A549 (cell line): ENCODE data around the gene DYRK1A. TPM values are rescaled to one million over a fixed set of nuclear protein-coding genes. Genes with fewer than 3 reads are reported as not detected.
A peak's percentile ranks its signal among the peaks of the same experiment; 100 is the strongest.

ENCODE experiments used
- ATAC-seq, 2 experiments: fragments of 200-7000 bp in 1 of 2; fragments of >200 bp in 1 of 2; cut with Nextera tagmentation in 1 of 2; cut with Tn5 transposase in 1 of 2; 3 replicates each; pipeline versions ENCODE4 v1.8.0 to v1.9.1; 2018 to 2020; ENCODE audit warnings: mild to moderate bottlenecking in 1 of 2, moderate library complexity in 1 of 2
- CTCF ChIA-PET: fragments of 300-600 bp; sonication (Branson Sonifier 250); formaldehyde crosslinking; extraction: SDS; loops from one replicate; lab custom pipeline; 2021; ENCODE audit warnings: antibody characterized with exemption, inconsistent platforms; lab: Yijun Ruan, JAX
- POLR2A ChIA-PET: fragments of 350-600 bp; formaldehyde crosslinking; extraction: SDS; loops from one replicate; lab custom pipeline; 2021; ENCODE audit warnings: antibody characterized with exemption, inconsistent platforms; lab: Yijun Ruan, JAX
- DNase-seq, 2 experiments: peaks; one replicate each; pipeline versions ENCODE4 v3.0.0 to v3.0.0-alpha.2; 2011 to 2016; ENCODE audit warnings: low read depth in 1 of 2, low spot score in 1 of 2
- FAIRE-seq: peaks from 2 replicates; lab custom pipeline; 2011; peaks lifted over from hg19 to GRCh38; lab: Jason Lieb, UNC
- H3K27ac ChIP-seq, 2 experiments: fragments of >200 bp; sonication (Bioruptor Twin); formaldehyde crosslinking; 3 replicates each; pipeline ENCODE4 v1.5.1; 2016 to 2017
- H3K4me1 ChIP-seq: fragments of >200 bp; sonication (Bioruptor Twin); formaldehyde crosslinking; 3 replicates; pipeline ENCODE4 v1.6.1; 2016
- H3K4me2 ChIP-seq: fragments of >200 bp; sonication (Bioruptor Twin); formaldehyde crosslinking; 3 replicates; pipeline ENCODE4 v1.6.1; 2016
- H3K4me3 ChIP-seq: fragments of >200 bp; sonication (Bioruptor Twin); formaldehyde crosslinking; 3 replicates; pipeline ENCODE4 v1.5.1; 2016
- H3K9me3 ChIP-seq: fragments of >200 bp; sonication (Bioruptor Twin); formaldehyde crosslinking; 3 replicates; pipeline ENCODE4 v1.6.1; 2016
- BHLHE40 ChIP-seq: IDR thresholded peaks from 2 replicates; pipeline ENCODE4 v1.6.1; 2012; ENCODE audit warnings: low read depth, low read length, inconsistent platforms
- CBX8 ChIP-seq: fragments of 200-600 bp; sonication (generic); IDR thresholded peaks from 2 replicates; pipeline ENCODE4 v1.6.1; 2016
- CHD2 ChIP-seq: fragments of 150-350 bp; IDR thresholded peaks from 2 replicates; pipeline ENCODE4 v1.6.1; 2014; ENCODE audit warnings: low read length; ENCODE audit not compliant: partially characterized antibody
- ELK1 ChIP-seq: fragments of 150-350 bp; IDR thresholded peaks from 2 replicates; pipeline ENCODE4 v1.6.1; 2014; ENCODE audit warnings: low read depth, mild to moderate bottlenecking, low read length
- EP300 ChIP-seq, 2 experiments: fragments of >200 bp; sonication (Bioruptor Twin); formaldehyde crosslinking; IDR thresholded peaks; 2 replicates in 1 of 2; 3 replicates in 1 of 2; pipeline ENCODE4 v1.6.1; 2016 to 2017
- ESRRA ChIP-seq: fragments of 150-350 bp; IDR thresholded peaks from 2 replicates; pipeline ENCODE4 v1.6.1; 2014; ENCODE audit warnings: mild to moderate bottlenecking, low read length, borderline replicate concordance
- FOSB ChIP-seq: fragments of 250-450 bp; sonication (Bioruptor Pico); IDR thresholded peaks from 2 replicates; pipeline ENCODE4 v1.5.0; 2020; ENCODE audit warnings: mild to moderate bottlenecking, moderate library complexity
- FOSL2 ChIP-seq, 2 experiments: fragments of 450-650 bp in 1 of 2; fragments of >200 bp in 1 of 2; sonication (Bioruptor Twin) in 1 of 2; formaldehyde crosslinking; IDR thresholded peaks; 2 replicates each; pipeline versions ENCODE4 v1.5.0 to v1.6.1; 2016 to 2020; ENCODE audit warnings: mild to moderate bottlenecking in 1 of 2, moderate library complexity in 1 of 2
- GATA3 ChIP-seq: IDR thresholded peaks from 2 replicates; pipeline ENCODE4 v1.6.1; 2012; ENCODE audit warnings: borderline replicate concordance
- HEYL ChIP-seq: fragments of 250-450 bp; sonication (Bioruptor Pico); IDR thresholded peaks from 2 replicates; pipeline ENCODE4 v1.8.0; 2021; ENCODE audit warnings: mild to moderate bottlenecking, moderate library complexity
- HOXB13 ChIP-seq: fragments of 250-450 bp; sonication (Bioruptor Pico); IDR thresholded peaks from 2 replicates; pipeline ENCODE4 v1.5.0; 2020; ENCODE audit warnings: low read depth, mild to moderate bottlenecking, moderate library complexity
- MAX ChIP-seq: IDR thresholded peaks from 2 replicates; pipeline ENCODE4 v1.6.1; 2012
- MAZ ChIP-seq: fragments of 150-350 bp; IDR thresholded peaks from 2 replicates; pipeline ENCODE4 v1.6.1; 2014; ENCODE audit warnings: antibody characterized with exemption, low read depth, low read length, borderline replicate concordance
- MYC ChIP-seq: IDR thresholded peaks from 2 replicates; pipeline ENCODE4 v1.6.1; 2012; ENCODE audit warnings: mild to moderate bottlenecking, inconsistent platforms, low read length, improper control_type of control experiment, borderline replicate concordance
- POLR2AphosphoS2 ChIP-seq: conservative IDR thresholded peaks from 2 replicates; pipeline ENCODE4 v1.6.1; 2012; ENCODE audit warnings: low read length, improper control_type of control experiment, inconsistent platforms
- REST ChIP-seq: fragments of 200-600 bp; sonication (generic); IDR thresholded peaks from 2 replicates; pipeline ENCODE4 v1.6.1; 2016; ENCODE audit warnings: antibody characterized with exemption, mild to moderate bottlenecking, moderate library complexity
- SREBF2 ChIP-seq: fragments of 450-650 bp; IDR thresholded peaks from 2 replicates; pipeline ENCODE4 v1.6.1; 2014; ENCODE audit warnings: mild to moderate bottlenecking, moderate library complexity
- USF2 ChIP-seq: fragments of 450-650 bp; IDR thresholded peaks from 2 replicates; pipeline ENCODE4 v1.6.1; 2014; ENCODE audit warnings: antibody characterized with exemption
- ZC3H11A ChIP-seq: fragments of 450-650 bp; IDR thresholded peaks from 2 replicates; pipeline ENCODE4 v1.6.1; 2014; ENCODE audit warnings: antibody characterized with exemption, mild to moderate bottlenecking
- ZFP36 ChIP-seq: fragments of 450-650 bp; IDR thresholded peaks from 2 replicates; pipeline ENCODE4 v1.6.1; 2014; ENCODE audit warnings: borderline replicate concordance; ENCODE audit not compliant: partially characterized antibody
- ZSCAN20 ChIP-seq: fragments of 250-450 bp; sonication (Bioruptor Pico); IDR thresholded peaks from 2 replicates; pipeline ENCODE4 v1.8.0; 2022; ENCODE audit warnings: mild to moderate bottlenecking, moderate library complexity
- WGBS: methylation state at CpG from one replicate; pipeline ENCODE4 v1.1.6; 2017; ENCODE audit errors: missing lambda C conversion rate; 5-methylcytosine and 5-hydroxymethylcytosine counted together
- polyA plus RNA-seq, 4 experiments: library from polyadenylated mRNA; depleted of rRNA in 3 of 4; stranded (reverse); fragments of >200 nt; fragmentation: RNase III in 1 of 4; extraction: RNeasy Plus Mini Kit Qiagen cat#74134 plus additional on column Dnase treatment in 1 of 4; gene quantifications; 2 replicates in 3 of 4; 3 replicates in 1 of 4; pipeline ENCODE4 v1.2.3, GENCODE V29; 2011 to 2017

DYRK1A gene
- polyA plus RNA-seq, 2 of the 4 experiments (the other 2 are of a cell fraction): 12.7 to 29.4 TPM

- WGBS: 81% methylated on average over 6 of the region's 6 CpGs
- POLR2A ChIA-PET: no interaction called here
- FAIRE-seq: no peak
Measured at GRCh38 chr21:37529649-37530048, 163.1 kb downstream of the DYRK1A start.

GRCh38 chr21:37530901-37531351 is 164.4 kb downstream of the DYRK1A start:
- FAIRE-seq: no peak
- TF ChIP-seq ZSCAN20 (CRISPR knock-in tag) (no peak), FOSL2 (IDR thresholded peaks at IDR 0.05) (no peak), FOSL2 (CRISPR knock-in tag; IDR thresholded peaks at IDR 0.05) (no peak), MAX (no peak), POLR2AphosphoS2 (no peak), MAZ (no peak), MYC (no peak), HOXB13 (CRISPR knock-in tag) (no peak), FOSB (CRISPR knock-in tag) (no peak), BHLHE40 (no peak), SREBF2 (no peak), HEYL (CRISPR knock-in tag) (no peak), ZFP36 (no peak)
- H3K27ac ChIP-seq: no peak overlapping the region
- no peak for DNase-seq
- no peaks in the 10 kb centered on the region for H3K9me3 ChIP-seq
- peaks cover 14% of the 10 kb centered on the region; the same call in 2 of the 3 replicates for H3K4me1 ChIP-seq
- WGBS: 88% methylated on average over 12 of the region's 13 CpGs
- no peak overlapping the region for H3K4me3 ChIP-seq
- ATAC-seq: no peak; a peak in 1 of 6 replicates
- no peak overlapping the region for H3K4me2 ChIP-seq
- ChIA-PET CTCF (interaction anchor here (1.3 to 1.9 kb wide), 2 partner anchors 11 to 33 kb away, joined by 4 to 5 read pairs; no protein-coding TSS in a partner anchor), POLR2A (interaction anchor here (1.7 kb wide), 1 partner anchor 33 kb away, joined by 4 read pairs; no protein-coding TSS in a partner anchor)

More at GRCh38 chr21:37529649-37530048, 163.1 kb downstream of the DYRK1A start:
- peaks cover 14% of the 10 kb centered on the region; the same call in 2 of the 3 replicates for H3K4me1 ChIP-seq
- no peak for DNase-seq
- no peak overlapping the region for H3K4me3 ChIP-seq
- ATAC-seq: no peak
- no peak for TF ChIP-seq GATA3
- TF ChIP-seq CHD2: no peak
- TF ChIP-seq HEYL (CRISPR knock-in tag): no peak
- no peak for TF ChIP-seq MAX
- TF ChIP-seq MYC: no peak
- no peak for TF ChIP-seq ELK1
- no peak for TF ChIP-seq EP300 (IDR thresholded peaks at IDR 0.05)
- no peak for TF ChIP-seq ZC3H11A
- TF ChIP-seq CBX8: no peak
- no peak for TF ChIP-seq ESRRA
- H3K9me3 ChIP-seq: no peaks in the 10 kb centered on the region
- no peak overlapping the region for H3K27ac ChIP-seq
- H3K4me2 ChIP-seq: no peak overlapping the region
- CTCF ChIA-PET: no interaction called here

- ChIA-PET CTCF (interaction anchor here (1.3 to 1.9 kb wide), 2 partner anchors 11 to 33 kb away, joined by 4 to 5 read pairs; no protein-coding TSS in a partner anchor), POLR2A (interaction anchor here (1.7 kb wide), 1 partner anchor 32 kb away, joined by 4 read pairs; no protein-coding TSS in a partner anchor)
- WGBS: 81% methylated on average over 11 of the region's 13 CpGs
- TF ChIP-seq USF2 (no peak), REST (no peak)
- DNase-seq (no peak), FAIRE-seq (no peak), ATAC-seq (no peak; a peak in 1 of 6 replicates)
- Histone ChIP-seq H3K4me2 (no peak overlapping the region), H3K9me3 (no peaks in the 10 kb centered on the region), H3K4me3 (no peak overlapping the region), H3K27ac (peak overlapping the region in 1 of 2 experiments; percentile 45; a peak in 1 of 6 replicates), H3K4me1 (peaks cover 14% of the 10 kb centered on the region; the same call in 2 of the 3 replicates)
Measured at GRCh38 chr21:37531431-37531932, 164.9 kb downstream of the DYRK1A start.
